K562 (cell line): ENCODE data around the gene MYOZ3. TPM values are rescaled to one million over a fixed set of nuclear protein-coding genes. Genes with fewer than 3 reads are reported as not detected.

Experiments used
- ASH1L ChIP-seq: fragments of 450-650 bp; IDR thresholded peaks from 2 replicates; pipeline ENCODE4 v1.6.1; 2018; ENCODE audit warnings: borderline replicate concordance, mild to moderate bottlenecking, low read depth; ENCODE audit not compliant: partially characterized antibody
- BHLHE40 ChIP-seq: IDR thresholded peaks from 2 replicates; pipeline ENCODE4 v1.6.1; 2011; ENCODE audit warnings: low read length, improper control_type of control experiment
- C11orf30 ChIP-seq: fragments of 450-650 bp; IDR thresholded peaks from 2 replicates; pipeline ENCODE4 v1.6.1; 2016; ENCODE audit warnings: low read depth, mild to moderate bottlenecking
- CCNT2 ChIP-seq: IDR thresholded peaks from 2 replicates; pipeline ENCODE4 v1.6.1; 2011; ENCODE audit warnings: borderline replicate concordance, low read depth, mild to moderate bottlenecking, moderate library complexity, mixed read lengths, low read length; ENCODE audit not compliant: insufficient read length; ENCODE audit errors: extremely low read depth
- CREB1 ChIP-seq, 2 experiments: sonication (generic) in 1 of 2; formaldehyde crosslinking in 1 of 2; IDR thresholded peaks; 2 replicates each; pipeline versions ENCODE4 v1.6.1 to v1.8.0; 2012 to 2022; ENCODE audit warnings: inconsistent platforms in 1 of 2, mild to moderate bottlenecking in 1 of 2, missing genetic modification reagents in 1 of 2, moderate library complexity in 1 of 2
- CREB3L1 ChIP-seq: fragments of 450-650 bp; IDR thresholded peaks from 2 replicates; pipeline ENCODE4 v1.6.1; 2014; ENCODE audit warnings: low read depth, mild to moderate bottlenecking, moderate library complexity, borderline replicate concordance
- CREM ChIP-seq: IDR thresholded peaks from 2 replicates; pipeline ENCODE4 v1.6.1; 2014; ENCODE audit warnings: antibody characterized with exemption, low read depth
- ELK1 ChIP-seq: sonication (generic); formaldehyde crosslinking; IDR thresholded peaks from 2 replicates; pipeline ENCODE4 v1.8.1; 2022; ENCODE audit warnings: missing genetic modification reagents
- EP400 ChIP-seq: fragments of 450-650 bp; IDR thresholded peaks from 2 replicates; pipeline ENCODE4 v1.6.1; 2017; ENCODE audit warnings: antibody characterized with exemption, mild to moderate bottlenecking, moderate library complexity
- ESRRA ChIP-seq: fragments of 450-650 bp; IDR thresholded peaks from 2 replicates; pipeline ENCODE4 v1.6.1; 2014; ENCODE audit warnings: low read depth, mild to moderate bottlenecking, moderate library complexity, borderline replicate concordance
- GABPA ChIP-seq: fragments of 200-800 bp; sonication (Bioruptor generic); conservative IDR thresholded peaks from 2 replicates; pipeline ENCODE4 v1.6.1; 2016; ENCODE audit warnings: low read depth, missing genetic modification characterization, missing compliant biosample characterization
- HDAC6 ChIP-seq: IDR thresholded peaks from 2 replicates; pipeline ENCODE4 v1.6.1; 2012; ENCODE audit warnings: low read depth, mild to moderate bottlenecking, control low read depth, inconsistent platforms, low read length, moderate library complexity
- ILF3 ChIP-seq: fragments of 450-650 bp; IDR thresholded peaks from 2 replicates; pipeline ENCODE4 v1.6.1; 2018; ENCODE audit warnings: antibody characterized with exemption, mild to moderate bottlenecking, moderate library complexity, borderline replicate concordance
- KDM4B ChIP-seq, 2 experiments: fragments of 450-650 bp in 1 of 2; sonication (generic) in 1 of 2; IDR thresholded peaks; 2 replicates each; pipeline ENCODE4 v1.6.1; 2016 to 2017; ENCODE audit warnings: borderline replicate concordance in 2 of 2, antibody characterized with exemption in 1 of 2, low read depth in 1 of 2, mild to moderate bottlenecking in 1 of 2
- MCM5 ChIP-seq: fragments of 450-650 bp; IDR thresholded peaks from 2 replicates; pipeline ENCODE4 v1.6.1; 2016; ENCODE audit warnings: low read depth
- MECOM ChIP-seq: fragments of 250-450 bp; sonication (Bioruptor Pico); IDR thresholded peaks from 2 replicates; pipeline ENCODE4 v1.8.0; 2022; ENCODE audit warnings: inconsistent platforms
- MEIS2 ChIP-seq: fragments of 450-650 bp; IDR thresholded peaks from 2 replicates; pipeline ENCODE4 v1.6.1; 2014; ENCODE audit warnings: mild to moderate bottlenecking; ENCODE audit not compliant: partially characterized antibody
- MXI1 ChIP-seq: IDR thresholded peaks from 2 replicates; pipeline ENCODE4 v1.6.1; 2011; ENCODE audit warnings: low read depth, mild to moderate bottlenecking, improper control_type of control experiment, low read length
- PHF8 ChIP-seq: fragments of 200-600 bp; sonication (generic); IDR thresholded peaks from 2 replicates; pipeline ENCODE4 v1.6.1; 2012; ENCODE audit warnings: mixed run types, mild to moderate bottlenecking, inconsistent platforms, low read length, moderate library complexity, borderline replicate concordance
- SNAPC5 ChIP-seq: fragments of 250-450 bp; sonication (Bioruptor Pico); IDR thresholded peaks from 2 replicates; pipeline ENCODE4 v1.8.0; 2021; ENCODE audit warnings: moderate library complexity, mild to moderate bottlenecking, inconsistent platforms
- TBP ChIP-seq: optimal IDR thresholded peaks from 2 replicates; pipeline ENCODE3; 2011; ENCODE audit warnings: low read depth, low read length, improper control_type of control experiment
- TRIM28 ChIP-seq: fragments of 450-650 bp; IDR thresholded peaks from 2 replicates; pipeline ENCODE4 v1.6.1; 2017
- ZNF511 ChIP-seq: sonication (generic); formaldehyde crosslinking; IDR thresholded peaks from 2 replicates; pipeline ENCODE4 v1.8.0; 2022; ENCODE audit warnings: mild to moderate bottlenecking, missing genetic modification reagents
- ZNF785 ChIP-seq: fragments of 250-450 bp; sonication (Bioruptor Pico); IDR thresholded peaks from 2 replicates; pipeline ENCODE4 v1.4.0; 2020; ENCODE audit warnings: mild to moderate bottlenecking
- polyA plus RNA-seq, 8 experiments: library from polyadenylated mRNA; depleted of rRNA in 4 of 8; stranded (reverse) in 5 of 8; unstranded in 3 of 8; fragments of >200 nt; fragmentation: Nextera tagmentation in 2 of 8; fragmentation: Illumina TruSeq in 1 of 8; extraction: Ambion mirVana in 2 of 8; extraction: Trizol in 1 of 8; gene quantifications; 2 replicates each; pipeline versions ENCODE4 v1.2.1 to v1.2.3, GENCODE V29; 2011 to 2014; ENCODE audit warnings: inconsistent platforms in 1 of 8, missing spikeins in 1 of 8
- total RNA-seq, 7 experiments: library from RNA; depleted of rRNA in 6 of 7; stranded (reverse); fragments of >200 nt in 6 of 7; fragmentation: Illumina TruSeq in 2 of 7; extraction: Trizol in 2 of 7; gene quantifications; 2 replicates each; pipeline versions ENCODE4 v1.2.1 to v1.2.3, GENCODE V29; 2011 to 2021; ENCODE audit warnings: low replicate concordance in 1 of 7

Gene MYOZ3
- total and polyA plus RNA-seq, 9 of the 15 experiments (the other 6 are each of a cell fraction or from before 2014, with no cell fraction given) = not detected

- TF ChIP-seq PHF8 (peak; percentile 99), CREB1 (IDR thresholded peaks at IDR 0.05) (peak; percentile 98), CREB1 (CRISPR knock-in tag; IDR thresholded peaks at IDR 0.05) (peak; percentile 96), ILF3 (peak; percentile 67; the same call in 1 of the 2 replicates), BHLHE40 (no peak), CCNT2 (peak; percentile 34), CREM (peak; percentile 99), MXI1 (no peak), GABPA (tag) (peak; percentile 93), ELK1 (CRISPR knock-in tag) (no peak), CREB3L1 (peak; percentile 49; the same call in 1 of the 2 replicates), ASH1L (no peak), MCM5 (no peak), KDM4B (IDR thresholded peaks at IDR 0.05; ENCODE audit: borderline replicate concordance in 2 of 2, low read depth in 1 of 2) (peak in 1 of 2 experiments; percentile 50; a peak in 1 of 4 replicates), MEIS2 (peak; percentile 22), MECOM (CRISPR knock-in tag) (no peak), TBP (peak; percentile 83), ZNF511 (CRISPR knock-in tag) (peak; percentile 71; the same call in 1 of the 2 replicates), C11orf30 (peak; percentile 92), ESRRA (no peak), SNAPC5 (no peak), TRIM28 (no peak), HDAC6 (no peak), ZNF785 (CRISPR knock-in tag) (no peak), EP400 (peak; percentile 74)
Measured at GRCh38 chr5:150700594-150701377, 39.7 kb downstream of the MYOZ3 start, which contains the start of gene RBM22 (continued).
